Stimulated activated effector memory CD8-positive, alpha-beta T cell treated with anti-CD3 and anti-CD28 coated beads, Interleukin-12 subunit alpha, Interleukin-12 subunit beta, amount 100 ng/mL, for 72 hours (primary cell): ENCODE data around the gene ZSCAN1.

ENCODE experiments used
- ATAC-seq: fragments of 150-1000 bp; cut with Tn5 transposase; 2 replicates; pipeline ENCODE4 v1.10.0; 2021
- DNase-seq, 2 donors: peaks; one replicate each; pipeline ENCODE4 v3.0.0; 2021 to 2022; ENCODE audit warnings: low spot score in 2 of 2
- H3K27ac Mint-ChIP-seq: one replicate; pipeline ENCODE4 v1.8.0; 2022; ENCODE audit warnings: mild to moderate bottlenecking, mixed read lengths
- H3K36me3 Mint-ChIP-seq: one replicate; pipeline ENCODE4 v1.8.0; 2022; ENCODE audit warnings: mild to moderate bottlenecking, mixed read lengths
- H3K4me1 Mint-ChIP-seq: one replicate; pipeline ENCODE4 v1.8.0; 2022; ENCODE audit warnings: mixed read lengths
- H3K4me3 Mint-ChIP-seq: one replicate; pipeline ENCODE4 v1.8.0; 2022; ENCODE audit warnings: mild to moderate bottlenecking, mixed read lengths
- H3K9me3 Mint-ChIP-seq: one replicate; pipeline ENCODE4 v1.8.0; 2022; ENCODE audit warnings: mixed read lengths

The ZSCAN1 gene

GRCh38 chr19:58022283-58022660, 11.6 kb upstream of the ZSCAN1 start:
- Mint-ChIP-seq H3K36me3 (no peaks in the 10 kb centered on the region), H3K4me1 (no peaks in the 10 kb centered on the region), H3K27ac (no peak overlapping the region), H3K4me3 (no peak overlapping the region), H3K9me3 (peaks cover 10% of the 10 kb centered on the region)
- DNase-seq (no peak), ATAC-seq (no peak)

- Mint-ChIP-seq H3K36me3 (no peaks in the 10 kb centered on the region), H3K9me3 (peaks cover 16% of the 10 kb centered on the region), H3K4me1 (no peaks in the 10 kb centered on the region), H3K4me3 (no peak overlapping the region), H3K27ac (no peak overlapping the region)
- DNase-seq = no peak
- ATAC-seq = no peak
These were observed 9.2 kb upstream of the ZSCAN1 start for GRCh38 chr19:58024661-58025060.

- Mint-ChIP-seq H3K4me1 (peaks cover 6% of the 10 kb centered on the region), H3K27ac (no peak overlapping the region), H3K36me3 (no peaks in the 10 kb centered on the region), H3K4me3 (no peak overlapping the region), H3K9me3 (peaks cover 18% of the 10 kb centered on the region)
- DNase-seq = no peak
- no peak for ATAC-seq
These were observed 610 bp downstream of the ZSCAN1 start for GRCh38 chr19:58034477-58034793.

- H3K4me1 Mint-ChIP-seq = peaks cover 6% of the 10 kb centered on the region
- no peak for DNase-seq
- peaks cover 21% of the 10 kb centered on the region for H3K9me3 Mint-ChIP-seq
- ATAC-seq = no peak
- no peaks in the 10 kb centered on the region for H3K36me3 Mint-ChIP-seq
- H3K27ac Mint-ChIP-seq = no peak overlapping the region
- no peak overlapping the region for H3K4me3 Mint-ChIP-seq
These were observed 2.0 kb downstream of the ZSCAN1 start for GRCh38 chr19:58035863-58036262.

GRCh38 chr19:58037927-58038687, 4.3 kb downstream of the ZSCAN1 start:
- Mint-ChIP-seq H3K27ac (no peak overlapping the region), H3K4me1 (peaks cover 6% of the 10 kb centered on the region), H3K9me3 (peaks cover 21% of the 10 kb centered on the region), H3K4me3 (no peak overlapping the region), H3K36me3 (no peaks in the 10 kb centered on the region)
- DNase-seq (no peak), ATAC-seq (no peak)

- Mint-ChIP-seq H3K4me1 (peaks cover 6% of the 10 kb centered on the region), H3K9me3 (peaks cover 21% of the 10 kb centered on the region), H3K27ac (no peak overlapping the region), H3K4me3 (no peak overlapping the region), H3K36me3 (no peaks in the 10 kb centered on the region)
- no peak for DNase-seq
- ATAC-seq = no peak
These were observed 4.9 kb downstream of the ZSCAN1 start for GRCh38 chr19:58038688-58039204.

GRCh38 chr19:58040751-58041525, 7.1 kb downstream of the ZSCAN1 start:
- Mint-ChIP-seq H3K27ac (no peak overlapping the region), H3K9me3 (peaks cover 15% of the 10 kb centered on the region), H3K36me3 (no peaks in the 10 kb centered on the region), H3K4me1 (no peaks in the 10 kb centered on the region), H3K4me3 (no peak overlapping the region)
- DNase-seq (no peak), ATAC-seq (no peak)

- ATAC-seq (no peak), DNase-seq (no peak)
- no peaks in the 10 kb centered on the region for H3K4me1 Mint-ChIP-seq
- H3K27ac Mint-ChIP-seq = no peak overlapping the region
- peaks cover 19% of the 10 kb centered on the region for H3K9me3 Mint-ChIP-seq
- H3K36me3 Mint-ChIP-seq = no peaks in the 10 kb centered on the region
- H3K4me3 Mint-ChIP-seq = no peak overlapping the region
These were observed 8.9 kb downstream of the ZSCAN1 start for GRCh38 chr19:58042495-58043340.

GRCh38 chr19:58044391-58044790, 10.6 kb downstream of the ZSCAN1 start:
- no peak overlapping the region for H3K27ac Mint-ChIP-seq
- ATAC-seq (no peak), DNase-seq (no peak)
- peaks cover 20% of the 10 kb centered on the region for H3K9me3 Mint-ChIP-seq
- H3K36me3 Mint-ChIP-seq = no peaks in the 10 kb centered on the region
- no peaks in the 10 kb centered on the region for H3K4me1 Mint-ChIP-seq
- no peak overlapping the region for H3K4me3 Mint-ChIP-seq

- no peak overlapping the region for H3K4me3 Mint-ChIP-seq
- no peaks in the 10 kb centered on the region for H3K36me3 Mint-ChIP-seq
- H3K4me1 Mint-ChIP-seq = no peaks in the 10 kb centered on the region
- ATAC-seq = no peak
- H3K9me3 Mint-ChIP-seq = peaks cover 23% of the 10 kb centered on the region
- H3K27ac Mint-ChIP-seq = no peak overlapping the region
- DNase-seq = no peak
These were observed 11.1 kb downstream of the ZSCAN1 start for GRCh38 chr19:58044886-58045285.

GRCh38 chr19:58045411-58046050, 11.7 kb downstream of the ZSCAN1 start:
- Mint-ChIP-seq H3K36me3 (no peaks in the 10 kb centered on the region), H3K9me3 (peaks cover 24% of the 10 kb centered on the region), H3K27ac (no peak overlapping the region), H3K4me3 (no peak overlapping the region), H3K4me1 (no peaks in the 10 kb centered on the region)
- ATAC-seq (no peak), DNase-seq (no peak)

- Mint-ChIP-seq H3K4me3 (no peak overlapping the region), H3K4me1 (no peaks in the 10 kb centered on the region), H3K27ac (no peak overlapping the region), H3K9me3 (peaks cover 25% of the 10 kb centered on the region), H3K36me3 (no peaks in the 10 kb centered on the region)
- DNase-seq (no peak), ATAC-seq (no peak)
These were observed 13.0 kb downstream of the ZSCAN1 start for GRCh38 chr19:58046856-58047255.

- Mint-ChIP-seq H3K36me3 (no peaks in the 10 kb centered on the region), H3K27ac (no peak overlapping the region), H3K4me1 (no peaks in the 10 kb centered on the region), H3K4me3 (no peak overlapping the region), H3K9me3 (peaks cover 25% of the 10 kb centered on the region)
- ATAC-seq = no peak
- DNase-seq = no peak
These were observed 13.8 kb downstream of the ZSCAN1 start for GRCh38 chr19:58047672-58048071.

GRCh38 chr19:58052256-58052655, 18.4 kb downstream of the ZSCAN1 start:
- Mint-ChIP-seq H3K4me3 (no peak overlapping the region), H3K4me1 (peaks cover 11% of the 10 kb centered on the region), H3K9me3 (peaks cover 30% of the 10 kb centered on the region), H3K36me3 (no peaks in the 10 kb centered on the region), H3K27ac (no peak overlapping the region)
- ATAC-seq (no peak), DNase-seq (no peak)
